Karpas-422 (cell line): Measurements from ENCODE around the gene VAPB. TPM values are rescaled to one million over a fixed set of nuclear protein-coding genes. Genes with fewer than 3 reads are reported as not detected.

ENCODE experiments used
- DNase-seq: peaks from one replicate; pipeline ENCODE4 v3.0.0-alpha.2; 2015
- H2AFZ ChIP-seq: fragments of 200-600 bp; sonication (generic); 2 replicates; pipeline ENCODE4 v1.6.1; 2014; ENCODE audit warnings: antibody characterized with exemption, low read length, mixed read lengths
- H3K27ac ChIP-seq: fragments of 200-600 bp; sonication (generic); 2 replicates; pipeline ENCODE4 v1.5.1; 2014; ENCODE audit warnings: mild to moderate bottlenecking, low read length, moderate library complexity
- H3K27me3 ChIP-seq: fragments of 200-600 bp; sonication (generic); 2 replicates; pipeline ENCODE4 v1.6.1; 2014; ENCODE audit warnings: low read length, mixed read lengths
- H3K36me3 ChIP-seq: fragments of 200-600 bp; sonication (generic); 2 replicates; pipeline ENCODE4 v1.6.1; 2014; ENCODE audit warnings: low read length, mixed read lengths; ENCODE audit not compliant: insufficient read depth
- H3K4me1 ChIP-seq: fragments of 200-600 bp; sonication (generic); 2 replicates; pipeline ENCODE4 v1.6.1; 2014; ENCODE audit warnings: mild to moderate bottlenecking, low read length, mixed read lengths
- H3K4me2 ChIP-seq: fragments of 200-600 bp; sonication (generic); 2 replicates; pipeline ENCODE4 v1.6.1; 2014; ENCODE audit warnings: low read length, low read depth, mild to moderate bottlenecking; ENCODE audit not compliant: poor library complexity, severe bottlenecking
- H3K4me3 ChIP-seq: fragments of 200-600 bp; sonication (generic); 2 replicates; pipeline ENCODE4 v1.5.1; 2014; ENCODE audit warnings: mild to moderate bottlenecking, antibody characterized with exemption, low read length, mixed read lengths
- H3K79me2 ChIP-seq: fragments of 200-600 bp; sonication (generic); 2 replicates; pipeline ENCODE4 v1.6.1; 2014; ENCODE audit warnings: mild to moderate bottlenecking, low read length, mixed read lengths
- H3K9ac ChIP-seq: fragments of 200-600 bp; sonication (generic); 2 replicates; pipeline ENCODE4 v1.6.0; 2014; ENCODE audit warnings: low read length
- H3K9me2 ChIP-seq: fragments of 200-600 bp; sonication (generic), shearing (Covaris generic); replicated peaks from 2 replicates; pipeline ENCODE4 v1.6.0; 2014; ENCODE audit warnings: mild to moderate bottlenecking, low read length, moderate library complexity; ENCODE audit not compliant: insufficient read depth
- H3K9me3 ChIP-seq: fragments of 300-700, 200-600 bp; sonication (generic); 2 replicates; pipeline ENCODE4 v1.6.1; 2014; ENCODE audit warnings: low read length, mixed read lengths
- H4K20me1 ChIP-seq: fragments of 200-600 bp; sonication (generic); 2 replicates; pipeline ENCODE4 v1.6.1; 2014; ENCODE audit warnings: mild to moderate bottlenecking, antibody characterized with exemption, low read length, low read depth; ENCODE audit not compliant: insufficient read depth
- total RNA-seq: library from RNA; depleted of rRNA; stranded (reverse); fragments of >200 nt; shearing (Covaris generic); gene quantifications from 2 replicates; pipeline ENCODE4 v1.2.3, GENCODE V29; 2014; ENCODE audit warnings: low replicate concordance

Gene VAPB
- total RNA-seq, 1 experiment from 2014 or later: 12.8 TPM

- Histone ChIP-seq H3K4me2 (no peak overlapping the region), H3K79me2 (no peaks in the 10 kb centered on the region), H3K27me3 (no peaks in the 10 kb centered on the region), H2AFZ (no peak overlapping the region), H3K36me3 (no peaks in the 10 kb centered on the region), H3K9ac (no peak overlapping the region), H4K20me1 (no peaks in the 10 kb centered on the region), H3K4me3 (no peak overlapping the region), H3K9me3 (no peaks in the 10 kb centered on the region), H3K9me2 (no peaks in the 10 kb centered on the region), H3K4me1 (no peaks in the 10 kb centered on the region), H3K27ac (no peak overlapping the region)
- no peak for DNase-seq
These were observed 14.8 kb upstream of the VAPB start for GRCh38 chr20:58374027-58374850.

GRCh38 chr20:58374906-58375758 is 13.9 kb upstream of the VAPB start:
- H3K36me3 ChIP-seq: no peaks in the 10 kb centered on the region
- H3K9ac ChIP-seq: no peak overlapping the region
- H3K27ac ChIP-seq: no peak overlapping the region
- H3K9me3 ChIP-seq: no peaks in the 10 kb centered on the region
- H3K27me3 ChIP-seq: no peaks in the 10 kb centered on the region
- DNase-seq: no peak
- no peaks in the 10 kb centered on the region for H3K4me1 ChIP-seq
- H3K4me2 ChIP-seq: no peak overlapping the region
- no peaks in the 10 kb centered on the region for H3K79me2 ChIP-seq
- H3K4me3 ChIP-seq: no peak overlapping the region
- no peak overlapping the region for H2AFZ ChIP-seq
- no peaks in the 10 kb centered on the region for H4K20me1 ChIP-seq
- H3K9me2 ChIP-seq: no peaks in the 10 kb centered on the region

GRCh38 chr20:58375759-58376352 is 13.2 kb upstream of the VAPB start:
- Histone ChIP-seq H3K36me3 (no peaks in the 10 kb centered on the region), H4K20me1 (no peaks in the 10 kb centered on the region), H3K79me2 (no peaks in the 10 kb centered on the region), H3K27me3 (no peaks in the 10 kb centered on the region), H3K4me2 (no peak overlapping the region), H3K27ac (no peak overlapping the region), H3K9me3 (peaks cover under 1% of the 10 kb centered on the region), H2AFZ (no peak overlapping the region), H3K4me1 (no peaks in the 10 kb centered on the region), H3K9me2 (no peaks in the 10 kb centered on the region), H3K9ac (no peak overlapping the region), H3K4me3 (no peak overlapping the region)
- no peak for DNase-seq

GRCh38 chr20:58377017-58377416 is 12.0 kb upstream of the VAPB start:
- 0 out of 2 replicates have a peak, but pooled peaks cover 3% of the 10 kb centered on the region for H3K36me3 ChIP-seq
- no peak overlapping the region for H2AFZ ChIP-seq
- H3K79me2 ChIP-seq: no peaks in the 10 kb centered on the region
- no peak overlapping the region for H3K9ac ChIP-seq
- no peaks in the 10 kb centered on the region for H3K27me3 ChIP-seq
- DNase-seq: no peak
- H4K20me1 ChIP-seq: no peaks in the 10 kb centered on the region
- peaks cover 7% of the 10 kb centered on the region for H3K9me3 ChIP-seq
- H3K4me3 ChIP-seq: no peak overlapping the region
- no peak overlapping the region for H3K4me2 ChIP-seq
- no peaks in the 10 kb centered on the region for H3K9me2 ChIP-seq
- no peaks in the 10 kb centered on the region for H3K4me1 ChIP-seq
- no peak overlapping the region for H3K27ac ChIP-seq

- no peak overlapping the region for H3K4me3 ChIP-seq
- no peak overlapping the region for H3K4me2 ChIP-seq
- H3K27ac ChIP-seq: no peak overlapping the region
- no peak overlapping the region for H3K9ac ChIP-seq
- H2AFZ ChIP-seq: no peak overlapping the region
- H3K27me3 ChIP-seq: no peaks in the 10 kb centered on the region
- no peaks in the 10 kb centered on the region for H3K9me2 ChIP-seq
- H3K36me3 ChIP-seq: 0 out of 2 replicates have a peak, but pooled peaks cover 3% of the 10 kb centered on the region
- H3K9me3 ChIP-seq: peaks cover 7% of the 10 kb centered on the region
- no peaks in the 10 kb centered on the region for H3K79me2 ChIP-seq
- DNase-seq: no peak
- no peaks in the 10 kb centered on the region for H4K20me1 ChIP-seq
- no peaks in the 10 kb centered on the region for H3K4me1 ChIP-seq
These were observed 11.1 kb upstream of the VAPB start for GRCh38 chr20:58377766-58378401.

- H3K4me1 ChIP-seq: no peaks in the 10 kb centered on the region
- no peak overlapping the region for H2AFZ ChIP-seq
- no peak for DNase-seq
- no peaks in the 10 kb centered on the region for H3K9me2 ChIP-seq
- H3K9ac ChIP-seq: no peak overlapping the region
- no peak overlapping the region for H3K4me2 ChIP-seq
- 0 out of 2 replicates have a peak, but pooled peaks cover 3% of the 10 kb centered on the region for H3K36me3 ChIP-seq
- no peaks in the 10 kb centered on the region for H3K79me2 ChIP-seq
- no peak overlapping the region for H3K4me3 ChIP-seq
- no peaks in the 10 kb centered on the region for H4K20me1 ChIP-seq
- H3K27ac ChIP-seq: no peak overlapping the region
- peaks cover 7% of the 10 kb centered on the region for H3K9me3 ChIP-seq
- H3K27me3 ChIP-seq: no peaks in the 10 kb centered on the region
These were observed 10.3 kb upstream of the VAPB start for GRCh38 chr20:58378704-58379103.

GRCh38 chr20:58381627-58382026 is 7.4 kb upstream of the VAPB start:
- Histone ChIP-seq H3K4me1 (no peaks in the 10 kb centered on the region), H3K36me3 (0 out of 2 replicates have a peak, but pooled peaks cover 3% of the 10 kb centered on the region), H3K9ac (no peak overlapping the region), H3K4me2 (no peak overlapping the region), H3K27ac (no peak overlapping the region), H3K9me3 (peaks cover 7% of the 10 kb centered on the region), H3K79me2 (no peaks in the 10 kb centered on the region), H3K9me2 (no peaks in the 10 kb centered on the region), H3K27me3 (no peaks in the 10 kb centered on the region), H2AFZ (no peak overlapping the region), H3K4me3 (no peak overlapping the region), H4K20me1 (no peaks in the 10 kb centered on the region)
- no peak for DNase-seq
